GM18505 (cell line): ENCODE results near the gene ATP5PD.
"Not testable (repeated sequence)": the region's sequence is repeated elsewhere in the genome, so short reads cannot be mapped to it uniquely, and the experiment has no call there.

Experiments used
- ATAC-seq: cut with Tn5 transposase; IDR thresholded peaks from one replicate; pipeline ENCODE4 v1.9.1; 2021; ENCODE audit not compliant: unreplicated experiment
- POLR2A ChIP-seq: IDR thresholded peaks from 4 replicates; pipeline ENCODE4 v1.6.1; 2011; ENCODE audit warnings: borderline replicate concordance; ENCODE audit not compliant: insufficient read depth, insufficient read length; ENCODE audit errors: extremely low read depth

Gene ATP5PD

GRCh38 chr17:75048249-75048878 lies 1.6 kb upstream of the ATP5PD start:
- no peak for ATAC-seq

GRCh38 chr17:75047398-75048098 lies 779 bp upstream of the ATP5PD start:
- ATAC-seq = no peak
- no peak for TF ChIP-seq POLR2A

More at GRCh38 chr17:75048249-75048878, 1.6 kb upstream of the ATP5PD start:
- TF ChIP-seq POLR2A = no peak

GRCh38 chr17:75045946-75046406 lies 793 bp downstream of the ATP5PD start:
- ATAC-seq = not testable (repeated sequence)

GRCh38 chr17:75044716-75045115 lies 2.1 kb downstream of the ATP5PD start:
- no peak for ATAC-seq
- no peak for TF ChIP-seq POLR2A

- ATAC-seq = not testable (repeated sequence)
These were observed 3.0 kb downstream of the ATP5PD start for GRCh38 chr17:75043789-75044188.

GRCh38 chr17:75041656-75042280 lies 5.0 kb downstream of the ATP5PD start:
- no peak for TF ChIP-seq POLR2A
- ATAC-seq = no peak

- ATAC-seq = no peak
- TF ChIP-seq POLR2A = no peak
These were observed 7.5 kb downstream of the ATP5PD start for GRCh38 chr17:75039238-75039637.

GRCh38 chr17:75036643-75037268 lies 10.0 kb downstream of the ATP5PD start:
- no peak for TF ChIP-seq POLR2A
- no peak for ATAC-seq

GRCh38 chr17:75034236-75034908 lies 12.4 kb downstream of the ATP5PD start:
- peak; percentile 17 for TF ChIP-seq POLR2A
- peak; percentile 58 for ATAC-seq

- ATAC-seq = peak; percentile 45
- no peak for TF ChIP-seq POLR2A
These were observed 13.2 kb downstream of the ATP5PD start for GRCh38 chr17:75033346-75034235.

- TF ChIP-seq POLR2A = no peak
- no peak for ATAC-seq
These were observed 14.0 kb downstream of the ATP5PD start for GRCh38 chr17:75032720-75033280.

GRCh38 chr17:75031972-75032719 lies 14.6 kb downstream of the ATP5PD start:
- no peak for ATAC-seq
- no peak for TF ChIP-seq POLR2A

- no peak for ATAC-seq
- TF ChIP-seq POLR2A = no peak
These were observed 16.6 kb downstream of the ATP5PD start for GRCh38 chr17:75030161-75030560.

- ATAC-seq = not testable (repeated sequence)
These were observed 20.1 kb downstream of the ATP5PD start for GRCh38 chr17:75026650-75027049.

GRCh38 chr17:75025398-75025734 lies 21.4 kb downstream of the ATP5PD start:
- ATAC-seq = not testable (repeated sequence)
